WTC11 (cell line): Measurements from ENCODE around the gene MYCBP2. TPM values are rescaled to one million over a fixed set of nuclear protein-coding genes. Genes with fewer than 3 reads are reported as not detected.

Experiments
- ATAC-seq: fragments of 200-7000 bp; cut with Tn5 transposase; 2 replicates; pipeline ENCODE4 v1.10.0; 2021; ENCODE audit warnings: mild to moderate bottlenecking, moderate library complexity
- CTCF ChIA-PET: fragments of 300-600 bp; sonication (Branson Sonifier 250); formaldehyde crosslinking; loops from one replicate; lab custom pipeline; 2021; ENCODE audit warnings: antibody characterized with exemption; lab: Charles Lee
- POLR2A ChIA-PET: fragments of 350-600 bp; sonication (Branson Sonifier 250); formaldehyde crosslinking; loops from one replicate; lab custom pipeline; 2021; ENCODE audit warnings: antibody characterized with exemption; lab: Charles Lee
- DNase-seq: peaks from one replicate; pipeline ENCODE4 v3.0.0; 2021; ENCODE audit warnings: low spot score
- H3K27ac Mint-ChIP-seq: 2 replicates; pipeline ENCODE4 v1.8.0; 2021; ENCODE audit warnings: mixed read lengths
- H3K27me3 Mint-ChIP-seq: 2 replicates; pipeline ENCODE4 v1.8.0; 2021; ENCODE audit warnings: low read depth, mild to moderate bottlenecking, moderate library complexity, mixed read lengths
- H3K36me3 Mint-ChIP-seq: 2 replicates; pipeline ENCODE4 v1.8.0; 2021; ENCODE audit warnings: mixed read lengths
- H3K4me1 Mint-ChIP-seq: 2 replicates; pipeline ENCODE4 v1.8.0; 2022; ENCODE audit warnings: mixed read lengths
- H3K4me3 Mint-ChIP-seq: 2 replicates; pipeline ENCODE4 v1.8.0; 2021; ENCODE audit warnings: mild to moderate bottlenecking, moderate library complexity, mixed read lengths
- H3K9me3 Mint-ChIP-seq: 2 replicates; pipeline ENCODE4 v1.8.0; 2021; ENCODE audit warnings: mixed read lengths
- ATF1 ChIP-seq: sonication (generic); formaldehyde crosslinking; IDR thresholded peaks from 2 replicates; pipeline ENCODE4 v1.8.1; 2023; ENCODE audit warnings: mild to moderate bottlenecking, moderate library complexity, missing genetic modification reagents
- CREB1 ChIP-seq: sonication (generic); formaldehyde crosslinking; IDR thresholded peaks from 2 replicates; pipeline ENCODE4 v1.8.0; 2023; ENCODE audit warnings: mild to moderate bottlenecking, missing genetic modification reagents
- ETV6 ChIP-seq: sonication (generic); formaldehyde crosslinking; IDR thresholded peaks from 2 replicates; pipeline ENCODE4 v1.8.1; 2022; ENCODE audit warnings: mild to moderate bottlenecking, missing genetic modification reagents
- GTF2I ChIP-seq: fragments of 250-450 bp; sonication (Bioruptor Pico); conservative IDR thresholded peaks from 2 replicates; pipeline ENCODE4 v1.4.0; 2021; ENCODE audit warnings: mild to moderate bottlenecking
- MXD4 ChIP-seq: fragments of 250-450 bp; sonication (Bioruptor Pico); IDR thresholded peaks from 2 replicates; pipeline ENCODE4 v1.8.0; 2021; ENCODE audit warnings: mild to moderate bottlenecking, moderate library complexity, borderline replicate concordance
- MYBL2 ChIP-seq: sonication (generic); formaldehyde crosslinking; IDR thresholded peaks from 2 replicates; pipeline ENCODE4 v1.8.1; 2023; ENCODE audit warnings: mild to moderate bottlenecking, moderate library complexity, missing genetic modification reagents
- NFATC4 ChIP-seq: fragments of 250-450 bp; sonication (Bioruptor Pico); IDR thresholded peaks from 2 replicates; pipeline ENCODE4 v1.9.0; 2021; ENCODE audit warnings: mild to moderate bottlenecking
- NFYB ChIP-seq: sonication (generic); formaldehyde crosslinking; conservative IDR thresholded peaks from 2 replicates; pipeline ENCODE4 v1.8.0; 2022; ENCODE audit warnings: low read depth, missing genetic modification reagents
- SMAD3 ChIP-seq: sonication (generic); formaldehyde crosslinking; IDR thresholded peaks from 2 replicates; pipeline ENCODE4 v1.8.0; 2022; ENCODE audit warnings: missing genetic modification reagents, mild to moderate bottlenecking, borderline replicate concordance
- ZNF121 ChIP-seq: sonication (generic); formaldehyde crosslinking; IDR thresholded peaks from 2 replicates; pipeline ENCODE4 v1.8.0; 2023; ENCODE audit warnings: missing genetic modification reagents
- ZNF219 ChIP-seq: sonication (generic); formaldehyde crosslinking; IDR thresholded peaks from 2 replicates; pipeline ENCODE4 v1.8.0; 2023; ENCODE audit warnings: missing genetic modification reagents, mild to moderate bottlenecking, borderline replicate concordance
- ZNF396 ChIP-seq: fragments of 250-450 bp; sonication (Bioruptor Pico); IDR thresholded peaks from 2 replicates; pipeline ENCODE4 v1.8.0; 2021; ENCODE audit warnings: mild to moderate bottlenecking, moderate library complexity, borderline replicate concordance
- ZNF416 ChIP-seq: fragments of 250-450 bp; sonication (Bioruptor Pico); IDR thresholded peaks from 2 replicates; pipeline ENCODE4 v1.9.0; 2021; ENCODE audit warnings: mild to moderate bottlenecking, inconsistent platforms
- ZSCAN18 ChIP-seq: fragments of 250-450 bp; sonication (Bioruptor Pico); IDR thresholded peaks from 2 replicates; pipeline ENCODE4 v2.1.2; 2022; ENCODE audit warnings: mild to moderate bottlenecking, moderate library complexity
- total RNA-seq: library from RNA; stranded (reverse); gene quantifications from 3 replicates; pipeline ENCODE4 v1.2.3, GENCODE V29; 2021
- TF ChIP-seq, protein P1 (sequence below): fragments of 200-600 bp; IDR thresholded peaks from 2 replicates; pipeline ENCODE4 v1.8.0; 2022; ENCODE audit warnings: antibody characterized with exemption
- TF ChIP-seq, protein P2 (sequence below): fragments of 250-450 bp; sonication (Bioruptor Pico); IDR thresholded peaks from 2 replicates; pipeline ENCODE4 v1.9.0; 2021; ENCODE audit warnings: mild to moderate bottlenecking, borderline replicate concordance
- TF ChIP-seq, protein P3 (sequence below): fragments of 250-450 bp; sonication (Bioruptor Pico); conservative IDR thresholded peaks from 2 replicates; pipeline ENCODE4 v1.9.0; 2021; ENCODE audit warnings: mild to moderate bottlenecking
- TF ChIP-seq, protein P4 (sequence below): sonication (generic); formaldehyde crosslinking; IDR thresholded peaks from 2 replicates; pipeline ENCODE4 v1.8.1; 2023; ENCODE audit warnings: mild to moderate bottlenecking, missing genetic modification reagents, borderline replicate concordance
- TF ChIP-seq, protein P5 (sequence below): sonication (generic); formaldehyde crosslinking; IDR thresholded peaks from 2 replicates; pipeline ENCODE4 v1.8.1; 2023; ENCODE audit warnings: mild to moderate bottlenecking, moderate library complexity, missing genetic modification reagents

The MYCBP2 gene
- total RNA-seq, 1 experiment from 2014 or later: 54.3 TPM

DNA sequence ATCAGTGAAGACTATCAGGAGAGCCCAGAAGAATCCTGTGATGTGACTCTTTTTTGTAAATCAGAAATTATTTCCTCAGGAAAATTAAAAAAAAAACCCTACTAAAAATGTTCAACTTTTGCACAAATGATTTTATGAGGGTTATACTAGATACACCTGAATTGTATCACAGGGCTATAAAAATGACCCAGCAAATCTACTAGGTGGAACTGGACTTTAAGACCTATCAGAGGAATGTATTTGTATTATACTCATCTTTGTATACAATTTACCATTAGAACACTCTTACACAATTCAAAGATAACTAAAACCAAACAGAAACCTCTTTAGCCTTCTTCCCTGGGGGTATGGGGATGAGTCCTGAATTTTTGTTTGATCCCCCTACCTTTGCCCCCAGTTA, 307.1 kb downstream of the MYCBP2 start:
- TF ChIP-seq ZSCAN18 (CRISPR knock-in tag) (no peak), CREB1 (no peak), ZNF219 (no peak), ATF1 (CRISPR knock-in tag) (no peak), NFYB (CRISPR knock-in tag) (no peak), ZNF121 (CRISPR knock-in tag) (no peak), SMAD3 (CRISPR knock-in tag) (no peak), MYBL2 (CRISPR knock-in tag) (no peak), GTF2I (no peak), ZNF416 (no peak), NFATC4 (CRISPR knock-in tag) (no peak), MXD4 (CRISPR knock-in tag) (no peak), ZNF396 (no peak), ETV6 (CRISPR knock-in tag) (no peak)
- TF ChIP-seq, protein P1, sequence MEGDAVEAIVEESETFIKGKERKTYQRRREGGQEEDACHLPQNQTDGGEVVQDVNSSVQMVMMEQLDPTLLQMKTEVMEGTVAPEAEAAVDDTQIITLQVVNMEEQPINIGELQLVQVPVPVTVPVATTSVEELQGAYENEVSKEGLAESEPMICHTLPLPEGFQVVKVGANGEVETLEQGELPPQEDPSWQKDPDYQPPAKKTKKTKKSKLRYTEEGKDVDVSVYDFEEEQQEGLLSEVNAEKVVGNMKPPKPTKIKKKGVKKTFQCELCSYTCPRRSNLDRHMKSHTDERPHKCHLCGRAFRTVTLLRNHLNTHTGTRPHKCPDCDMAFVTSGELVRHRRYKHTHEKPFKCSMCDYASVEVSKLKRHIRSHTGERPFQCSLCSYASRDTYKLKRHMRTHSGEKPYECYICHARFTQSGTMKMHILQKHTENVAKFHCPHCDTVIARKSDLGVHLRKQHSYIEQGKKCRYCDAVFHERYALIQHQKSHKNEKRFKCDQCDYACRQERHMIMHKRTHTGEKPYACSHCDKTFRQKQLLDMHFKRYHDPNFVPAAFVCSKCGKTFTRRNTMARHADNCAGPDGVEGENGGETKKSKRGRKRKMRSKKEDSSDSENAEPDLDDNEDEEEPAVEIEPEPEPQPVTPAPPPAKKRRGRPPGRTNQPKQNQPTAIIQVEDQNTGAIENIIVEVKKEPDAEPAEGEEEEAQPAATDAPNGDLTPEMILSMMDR: no peak
- TF ChIP-seq, protein P2, sequence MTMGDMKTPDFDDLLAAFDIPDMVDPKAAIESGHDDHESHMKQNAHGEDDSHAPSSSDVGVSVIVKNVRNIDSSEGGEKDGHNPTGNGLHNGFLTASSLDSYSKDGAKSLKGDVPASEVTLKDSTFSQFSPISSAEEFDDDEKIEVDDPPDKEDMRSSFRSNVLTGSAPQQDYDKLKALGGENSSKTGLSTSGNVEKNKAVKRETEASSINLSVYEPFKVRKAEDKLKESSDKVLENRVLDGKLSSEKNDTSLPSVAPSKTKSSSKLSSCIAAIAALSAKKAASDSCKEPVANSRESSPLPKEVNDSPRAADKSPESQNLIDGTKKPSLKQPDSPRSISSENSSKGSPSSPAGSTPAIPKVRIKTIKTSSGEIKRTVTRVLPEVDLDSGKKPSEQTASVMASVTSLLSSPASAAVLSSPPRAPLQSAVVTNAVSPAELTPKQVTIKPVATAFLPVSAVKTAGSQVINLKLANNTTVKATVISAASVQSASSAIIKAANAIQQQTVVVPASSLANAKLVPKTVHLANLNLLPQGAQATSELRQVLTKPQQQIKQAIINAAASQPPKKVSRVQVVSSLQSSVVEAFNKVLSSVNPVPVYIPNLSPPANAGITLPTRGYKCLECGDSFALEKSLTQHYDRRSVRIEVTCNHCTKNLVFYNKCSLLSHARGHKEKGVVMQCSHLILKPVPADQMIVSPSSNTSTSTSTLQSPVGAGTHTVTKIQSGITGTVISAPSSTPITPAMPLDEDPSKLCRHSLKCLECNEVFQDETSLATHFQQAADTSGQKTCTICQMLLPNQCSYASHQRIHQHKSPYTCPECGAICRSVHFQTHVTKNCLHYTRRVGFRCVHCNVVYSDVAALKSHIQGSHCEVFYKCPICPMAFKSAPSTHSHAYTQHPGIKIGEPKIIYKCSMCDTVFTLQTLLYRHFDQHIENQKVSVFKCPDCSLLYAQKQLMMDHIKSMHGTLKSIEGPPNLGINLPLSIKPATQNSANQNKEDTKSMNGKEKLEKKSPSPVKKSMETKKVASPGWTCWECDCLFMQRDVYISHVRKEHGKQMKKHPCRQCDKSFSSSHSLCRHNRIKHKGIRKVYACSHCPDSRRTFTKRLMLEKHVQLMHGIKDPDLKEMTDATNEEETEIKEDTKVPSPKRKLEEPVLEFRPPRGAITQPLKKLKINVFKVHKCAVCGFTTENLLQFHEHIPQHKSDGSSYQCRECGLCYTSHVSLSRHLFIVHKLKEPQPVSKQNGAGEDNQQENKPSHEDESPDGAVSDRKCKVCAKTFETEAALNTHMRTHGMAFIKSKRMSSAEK (CRISPR knock-in tag): no peak
- TF ChIP-seq, protein P3, sequence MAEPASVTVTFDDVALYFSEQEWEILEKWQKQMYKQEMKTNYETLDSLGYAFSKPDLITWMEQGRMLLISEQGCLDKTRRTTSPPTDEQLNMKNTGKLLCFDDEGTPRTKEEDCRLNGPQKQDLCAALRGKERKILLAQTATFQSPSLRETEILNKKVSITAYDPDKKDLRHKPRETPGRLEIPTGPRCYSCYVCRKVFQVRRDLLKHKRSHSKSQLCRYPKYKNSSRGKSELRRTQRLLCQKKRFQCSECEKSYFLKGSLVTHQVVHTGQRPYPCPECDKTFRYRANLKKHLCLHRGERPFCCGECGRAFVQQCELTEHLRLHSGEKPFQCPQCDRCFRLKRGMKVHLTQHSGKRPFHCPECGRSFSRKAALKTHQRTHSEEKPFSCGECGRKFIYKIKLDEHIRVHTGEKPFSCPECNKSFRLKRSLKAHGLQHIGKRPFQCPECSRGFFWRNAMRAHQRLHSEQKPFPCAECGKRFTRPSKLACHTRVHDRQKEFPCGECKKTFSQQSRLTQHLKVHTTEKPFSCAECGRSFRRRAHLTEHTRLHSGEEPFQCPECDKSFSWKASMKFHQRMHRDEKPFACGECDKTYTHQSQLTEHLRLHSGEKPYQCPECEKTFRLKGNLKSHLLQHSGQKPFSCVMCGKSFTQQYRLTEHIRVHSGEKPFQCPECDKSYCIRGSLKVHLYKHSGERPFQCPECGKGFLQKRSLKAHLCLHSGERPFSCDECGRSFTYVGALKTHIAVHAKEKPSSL (CRISPR knock-in tag): no peak
- TF ChIP-seq, protein P4, sequence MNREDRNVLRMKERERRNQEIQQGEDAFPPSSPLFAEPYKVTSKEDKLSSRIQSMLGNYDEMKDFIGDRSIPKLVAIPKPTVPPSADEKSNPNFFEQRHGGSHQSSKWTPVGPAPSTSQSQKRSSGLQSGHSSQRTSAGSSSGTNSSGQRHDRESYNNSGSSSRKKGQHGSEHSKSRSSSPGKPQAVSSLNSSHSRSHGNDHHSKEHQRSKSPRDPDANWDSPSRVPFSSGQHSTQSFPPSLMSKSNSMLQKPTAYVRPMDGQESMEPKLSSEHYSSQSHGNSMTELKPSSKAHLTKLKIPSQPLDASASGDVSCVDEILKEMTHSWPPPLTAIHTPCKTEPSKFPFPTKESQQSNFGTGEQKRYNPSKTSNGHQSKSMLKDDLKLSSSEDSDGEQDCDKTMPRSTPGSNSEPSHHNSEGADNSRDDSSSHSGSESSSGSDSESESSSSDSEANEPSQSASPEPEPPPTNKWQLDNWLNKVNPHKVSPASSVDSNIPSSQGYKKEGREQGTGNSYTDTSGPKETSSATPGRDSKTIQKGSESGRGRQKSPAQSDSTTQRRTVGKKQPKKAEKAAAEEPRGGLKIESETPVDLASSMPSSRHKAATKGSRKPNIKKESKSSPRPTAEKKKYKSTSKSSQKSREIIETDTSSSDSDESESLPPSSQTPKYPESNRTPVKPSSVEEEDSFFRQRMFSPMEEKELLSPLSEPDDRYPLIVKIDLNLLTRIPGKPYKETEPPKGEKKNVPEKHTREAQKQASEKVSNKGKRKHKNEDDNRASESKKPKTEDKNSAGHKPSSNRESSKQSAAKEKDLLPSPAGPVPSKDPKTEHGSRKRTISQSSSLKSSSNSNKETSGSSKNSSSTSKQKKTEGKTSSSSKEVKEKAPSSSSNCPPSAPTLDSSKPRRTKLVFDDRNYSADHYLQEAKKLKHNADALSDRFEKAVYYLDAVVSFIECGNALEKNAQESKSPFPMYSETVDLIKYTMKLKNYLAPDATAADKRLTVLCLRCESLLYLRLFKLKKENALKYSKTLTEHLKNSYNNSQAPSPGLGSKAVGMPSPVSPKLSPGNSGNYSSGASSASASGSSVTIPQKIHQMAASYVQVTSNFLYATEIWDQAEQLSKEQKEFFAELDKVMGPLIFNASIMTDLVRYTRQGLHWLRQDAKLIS (CRISPR knock-in tag): no peak
- TF ChIP-seq, protein P5, sequence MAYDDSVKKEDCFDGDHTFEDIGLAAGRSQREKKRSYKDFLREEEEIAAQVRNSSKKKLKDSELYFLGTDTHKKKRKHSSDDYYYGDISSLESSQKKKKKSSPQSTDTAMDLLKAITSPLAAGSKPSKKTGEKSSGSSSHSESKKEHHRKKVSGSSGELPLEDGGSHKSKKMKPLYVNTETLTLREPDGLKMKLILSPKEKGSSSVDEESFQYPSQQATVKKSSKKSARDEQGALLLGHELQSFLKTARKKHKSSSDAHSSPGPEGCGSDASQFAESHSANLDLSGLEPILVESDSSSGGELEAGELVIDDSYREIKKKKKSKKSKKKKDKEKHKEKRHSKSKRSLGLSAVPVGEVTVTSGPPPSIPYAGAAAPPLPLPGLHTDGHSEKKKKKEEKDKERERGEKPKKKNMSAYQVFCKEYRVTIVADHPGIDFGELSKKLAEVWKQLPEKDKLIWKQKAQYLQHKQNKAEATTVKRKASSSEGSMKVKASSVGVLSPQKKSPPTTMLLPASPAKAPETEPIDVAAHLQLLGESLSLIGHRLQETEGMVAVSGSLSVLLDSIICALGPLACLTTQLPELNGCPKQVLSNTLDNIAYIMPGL: no peak
- Mint-ChIP-seq H3K4me1 (peaks cover 10% of the 10 kb centered on the region), H3K27me3 (no peaks in the 10 kb centered on the region), H3K4me3 (no peak overlapping the region), H3K27ac (no peak overlapping the region), H3K36me3 (peaks cover 16% of the 10 kb centered on the region), H3K9me3 (no peaks in the 10 kb centered on the region)
- CTCF ChIA-PET: no interaction called here
- POLR2A ChIA-PET: no interaction called here
- ATAC-seq: no peak
- DNase-seq: no peak
